Esophagus squamous epithelium (tissue), 5 donors: ENCODE measurements around the gene HOXD9. TPM values are rescaled to one million over a fixed set of nuclear protein-coding genes. Genes with fewer than 3 reads are reported as not detected.

ENCODE experiments used
- DNase-seq: peaks from one replicate; lab custom pipeline; 2025; lab: John Stamatoyannopoulos, UW
- H3K27ac ChIP-seq, 4 donors: fragments of 200-600 bp; sonication (generic); one replicate each; pipeline ENCODE4 v1.5.1; 2016 to 2019; ENCODE audit warnings: mild to moderate bottlenecking in 1 of 4
- H3K27me3 ChIP-seq, 4 donors: fragments of 200-600 bp; sonication (generic); 1 replicate in 3 of 4; 2 replicates in 1 of 4; pipeline versions ENCODE4 v1.5.1 to v1.6.0; 2017 to 2021; ENCODE audit warnings: antibody characterized with exemption in 1 of 4
- H3K36me3 ChIP-seq, 3 donors: fragments of 200-600 bp; sonication (generic); one replicate each; pipeline ENCODE4 v1.5.1; 2016 to 2019
- H3K4me1 ChIP-seq, 3 donors: fragments of 200-600 bp; sonication (generic); one replicate each; pipeline ENCODE4 v1.5.1; 2017 to 2019
- H3K4me3 ChIP-seq, 4 donors: fragments of 200-600 bp; sonication (generic); 1 replicate in 3 of 4; 2 replicates in 1 of 4; pipeline ENCODE4 v1.5.1; 2016 to 2019; ENCODE audit warnings: mild to moderate bottlenecking in 2 of 4, moderate library complexity in 1 of 4
- H3K9me3 ChIP-seq, 3 donors: fragments of 200-600 bp; sonication (generic); one replicate each; pipeline ENCODE4 v1.5.1; 2016 to 2019
- CTCF ChIP-seq, 6 experiments: fragments of 450-650 bp in 4 of 6; fragments of 200-600 bp in 2 of 6; sonication (generic) in 2 of 6; IDR thresholded peaks; one replicate each; pipeline ENCODE4 v1.5.1; 2016 to 2019; ENCODE audit warnings: antibody characterized with exemption in 6 of 6, mild to moderate bottlenecking in 4 of 6, moderate library complexity in 4 of 6
- POLR2A ChIP-seq, 4 donors: fragments of 450-650 bp; IDR thresholded peaks; one replicate each; pipeline ENCODE4 v1.6.1; 2017; ENCODE audit warnings: antibody characterized with exemption in 4 of 4, mild to moderate bottlenecking in 4 of 4, moderate library complexity in 3 of 4
- WGBS, 2 donors: methylation state at CpG; one replicate each; pipeline ENCODE4 v1.1.5; 2018; 5-methylcytosine and 5-hydroxymethylcytosine counted together
- intact Hi-C: fragments of 100-400 bp; cut with DNase I; formaldehyde crosslinking; loops from one replicate; pipeline ENCODE4 v1.15.0; 2022
- total RNA-seq, 4 donors: library from RNA; depleted of rRNA; stranded (reverse); fragments of >200 nt; gene quantifications; one replicate each; pipeline ENCODE4 v1.1.0, GENCODE V29; 2016
- donor health status: DM: yes; HTN: yes; CAD: no.

Gene HOXD9
- total RNA-seq, 4 donors from 2014 or later, result 0.61 to 3.4 TPM; not detected in 2

GRCh38 chr2:176161825-176162626, 39.5 kb downstream of the HOXD9 start:
- no peaks in the 10 kb centered on the region for H3K9me3 ChIP-seq
- H3K27ac ChIP-seq, result no peak overlapping the region
- intact Hi-C loops, result no loop called here
- WGBS, 2 donors, result 5 to 15% methylated on average over 12 to 13 of the region's 22 CpGs
- H3K4me3 ChIP-seq, result no peak overlapping the region
- no peaks in the 10 kb centered on the region for H3K36me3 ChIP-seq
- no peak for DNase-seq
- H3K27me3 ChIP-seq, result peaks cover 41 to 100% (median 81%) of the 10 kb centered on the region in 4 donors
- H3K4me1 ChIP-seq, result peaks cover 21 to 69% (median 21%) of the 10 kb centered on the region in 3 donors
- TF ChIP-seq CTCF (IDR thresholded peaks at IDR 0.05) (no peak), POLR2A (IDR thresholded peaks at IDR 0.05) (no peak)

GRCh38 chr2:176162911-176163671, 40.6 kb downstream of the HOXD9 start:
- WGBS, 2 donors, result 5 to 22% methylated on average over 12 to 14 of the region's 29 CpGs
- H3K4me3 ChIP-seq, result no peak overlapping the region
- H3K27ac ChIP-seq, result no peak overlapping the region
- no peaks in the 10 kb centered on the region for H3K9me3 ChIP-seq
- intact Hi-C loops, result no loop called here
- TF ChIP-seq POLR2A (IDR thresholded peaks at IDR 0.05), result no peak
- TF ChIP-seq CTCF (IDR thresholded peaks at IDR 0.05), result no peak
- no peak for DNase-seq
- H3K36me3 ChIP-seq, result no peaks in the 10 kb centered on the region
- H3K4me1 ChIP-seq, result peaks cover 15 to 59% (median 21%) of the 10 kb centered on the region in 3 donors
- H3K27me3 ChIP-seq, result peaks cover 41 to 100% (median 70%) of the 10 kb centered on the region in 4 donors

GRCh38 chr2:176163672-176164056, 41.1 kb downstream of the HOXD9 start:
- Histone ChIP-seq H3K36me3 (no peaks in the 10 kb centered on the region), H3K4me1 (peaks cover 15 to 53% (median 21%) of the 10 kb centered on the region in 3 donors), H3K4me3 (no peak overlapping the region), H3K27ac (no peak overlapping the region), H3K27me3 (peaks cover 41 to 100% (median 65%) of the 10 kb centered on the region in 4 donors), H3K9me3 (no peaks in the 10 kb centered on the region)
- intact Hi-C loops, result no loop called here
- DNase-seq, result no peak
- WGBS, 2 donors, result 14 to 17% methylated on average over 6 to 8 of the region's 12 CpGs
- TF ChIP-seq CTCF (IDR thresholded peaks at IDR 0.05) (no peak), POLR2A (IDR thresholded peaks at IDR 0.05) (no peak)

GRCh38 chr2:176164201-176164600, 41.7 kb downstream of the HOXD9 start:
- Histone ChIP-seq H3K4me1 (peaks cover 12 to 48% (median 16%) of the 10 kb centered on the region in 3 donors), H3K9me3 (no peaks in the 10 kb centered on the region), H3K27ac (no peak overlapping the region), H3K4me3 (peak overlapping the region in 1 of 4 donors; percentile 12), H3K36me3 (no peaks in the 10 kb centered on the region), H3K27me3 (peaks cover 38 to 100% (median 59%) of the 10 kb centered on the region in 4 donors)
- intact Hi-C loops, result no loop called here
- 26 to 29% methylated on average over 13 of the region's 13 CpGs for WGBS, 2 donors
- no peak for DNase-seq
- no peak for TF ChIP-seq POLR2A (IDR thresholded peaks at IDR 0.05)
- no peak for TF ChIP-seq CTCF (IDR thresholded peaks at IDR 0.05)
